Stimulated activated naive CD8-positive, alpha-beta T cell treated with anti-CD3 and anti-CD28 coated beads, Interleukin-15, amount 100 ng/mL, for 72 hours (primary cell): ENCODE data around the gene LRRC46.

Experiments used
- ATAC-seq: fragments of 150-1000 bp; cut with Tn5 transposase; 2 replicates; pipeline ENCODE4 v1.10.0; 2021; ENCODE audit warnings: mild to moderate bottlenecking, moderate library complexity
- DNase-seq, 2 donors: peaks; one replicate each; pipeline ENCODE4 v3.0.0; 2021 to 2022
- H3K27ac Mint-ChIP-seq, 2 donors: one replicate each; pipeline ENCODE4 v1.8.0; 2022; ENCODE audit warnings: mild to moderate bottlenecking in 2 of 2, mixed read lengths in 2 of 2, moderate library complexity in 2 of 2
- H3K27me3 Mint-ChIP-seq: one replicate; pipeline ENCODE4 v1.8.0; 2022; ENCODE audit warnings: mixed read lengths
- H3K4me1 Mint-ChIP-seq: one replicate; pipeline ENCODE4 v1.8.0; 2022; ENCODE audit warnings: mild to moderate bottlenecking, mixed read lengths
- H3K4me3 Mint-ChIP-seq, 2 donors: one replicate each; pipeline ENCODE4 v1.8.0; 2022; ENCODE audit warnings: mild to moderate bottlenecking in 2 of 2, mixed read lengths in 2 of 2, moderate library complexity in 1 of 2
- H3K9me3 Mint-ChIP-seq, 2 donors: one replicate each; pipeline ENCODE4 v1.8.0; 2022; ENCODE audit warnings: mixed read lengths in 2 of 2

Gene LRRC46

GRCh38 chr17:47884905-47885730 is 53.6 kb downstream of the LRRC46 start:
- Mint-ChIP-seq H3K27ac (peak overlapping the region; percentile 63 to 72), H3K4me3 (no peak overlapping the region), H3K27me3 (no peaks in the 10 kb centered on the region), H3K4me1 (peaks cover 33% of the 10 kb centered on the region), H3K9me3 (no peaks in the 10 kb centered on the region)
- ATAC-seq, result no peak
- no peak for DNase-seq
